HepG2 (cell line): ENCODE data around the gene ANKRD17. TPM values are rescaled to one million over a fixed set of nuclear protein-coding genes. Genes with fewer than 3 reads are reported as not detected.
A peak's percentile ranks its signal among the peaks of the same experiment; 100 is the strongest.

Experiments
- AGO1 ChIP-seq: fragments of 200-400 bp; formaldehyde crosslinking; IDR thresholded peaks from 2 replicates; pipeline ENCODE4 v1.6.1; 2017; ENCODE audit warnings: mild to moderate bottlenecking, low read depth, low read length, moderate library complexity; ENCODE audit not compliant: poor library complexity, severe bottlenecking
- ARNTL ChIP-seq: sonication (generic); formaldehyde crosslinking; IDR thresholded peaks from 2 replicates; pipeline ENCODE4 v1.4.0; 2020; ENCODE audit warnings: mild to moderate bottlenecking, missing genetic modification reagents
- MLLT10 ChIP-seq: sonication (generic); formaldehyde crosslinking; IDR thresholded peaks from 2 replicates; pipeline ENCODE4 v1.4.0; 2020; ENCODE audit warnings: missing genetic modification reagents
- RBFOX2 ChIP-seq: fragments of 200-400 bp; formaldehyde crosslinking; IDR thresholded peaks from 2 replicates; pipeline ENCODE4 v1.6.1; 2017; ENCODE audit warnings: low read depth, mild to moderate bottlenecking, low read length
- SOX13 ChIP-seq, 3 experiments: fragments of 450-650 bp in 1 of 3; sonication (generic) in 1 of 3; formaldehyde crosslinking in 1 of 3; IDR thresholded peaks in 2 of 3; conservative IDR thresholded peaks in 1 of 3; 2 replicates each; pipeline versions ENCODE4 v1.5.0 to v1.6.1; 2016 to 2020; ENCODE audit warnings: antibody characterized with exemption in 1 of 3, mild to moderate bottlenecking in 1 of 3, missing compliant biosample characterization in 1 of 3, missing genetic modification reagents in 1 of 3, moderate library complexity in 1 of 3
- ZIK1 ChIP-seq: sonication (generic); formaldehyde crosslinking; IDR thresholded peaks from 2 replicates; pipeline ENCODE4 v1.5.0; 2020; ENCODE audit warnings: mild to moderate bottlenecking, low read depth, missing genetic modification reagents, borderline replicate concordance
- ZNF652 ChIP-seq: IDR thresholded peaks from 2 replicates; pipeline ENCODE4 v1.6.1; 2016; ENCODE audit warnings: low read depth, borderline replicate concordance
- ZNF782 ChIP-seq: sonication (generic); formaldehyde crosslinking; IDR thresholded peaks from 2 replicates; pipeline ENCODE4 v1.4.0; 2020; ENCODE audit warnings: missing genetic modification reagents, mild to moderate bottlenecking, borderline replicate concordance
- polyA plus RNA-seq, 8 experiments: library from polyadenylated mRNA; depleted of rRNA in 3 of 8; stranded (reverse) in 7 of 8; unstranded in 1 of 8; fragments of >200 nt; fragmentation: Illumina TruSeq in 4 of 8; extraction: Trizol in 4 of 8; gene quantifications; 2 replicates each; pipeline versions ENCODE4 v1.2.1 to v1.2.3, GENCODE V29; 2011 to 2016; ENCODE audit warnings: low read depth in 4 of 8, missing spikeins in 1 of 8, mixed read lengths in 1 of 8; ENCODE audit not compliant: insufficient read depth in 1 of 8
- total RNA-seq, 5 experiments: library from RNA; depleted of rRNA; stranded (reverse); fragments of >200 nt; fragmentation: Illumina TruSeq; extraction: Trizol; gene quantifications; 2 replicates each; pipeline ENCODE4 v1.2.3, GENCODE V29; 2016; ENCODE audit warnings: low read depth in 1 of 5
- TF ChIP-seq, protein P1 (sequence below): sonication (generic); formaldehyde crosslinking; IDR thresholded peaks from 2 replicates; pipeline ENCODE4 v1.9.0; 2021; ENCODE audit warnings: mild to moderate bottlenecking, missing genetic modification reagents
- TF ChIP-seq, protein P2 (sequence below): sonication (generic); formaldehyde crosslinking; IDR thresholded peaks from 2 replicates; pipeline ENCODE4 v1.4.0; 2020; ENCODE audit warnings: missing genetic modification reagents
- TF ChIP-seq, protein P3 (sequence below), 2 experiments: sonication (generic) in 1 of 2; formaldehyde crosslinking in 1 of 2; IDR thresholded peaks; 2 replicates each; pipeline versions ENCODE4 v1.5.1 to v1.6.1; 2011 to 2020; ENCODE audit warnings: borderline replicate concordance in 1 of 2, low read depth in 1 of 2, low read length in 1 of 2, mild to moderate bottlenecking in 1 of 2, missing genetic modification reagents in 1 of 2, moderate library complexity in 1 of 2

Gene ANKRD17
- total and polyA plus RNA-seq, 2 of the 13 experiments (the other 11 are each of a cell fraction or from before 2014, with no cell fraction given), result 55.7 to 61.1 TPM

DNA sequence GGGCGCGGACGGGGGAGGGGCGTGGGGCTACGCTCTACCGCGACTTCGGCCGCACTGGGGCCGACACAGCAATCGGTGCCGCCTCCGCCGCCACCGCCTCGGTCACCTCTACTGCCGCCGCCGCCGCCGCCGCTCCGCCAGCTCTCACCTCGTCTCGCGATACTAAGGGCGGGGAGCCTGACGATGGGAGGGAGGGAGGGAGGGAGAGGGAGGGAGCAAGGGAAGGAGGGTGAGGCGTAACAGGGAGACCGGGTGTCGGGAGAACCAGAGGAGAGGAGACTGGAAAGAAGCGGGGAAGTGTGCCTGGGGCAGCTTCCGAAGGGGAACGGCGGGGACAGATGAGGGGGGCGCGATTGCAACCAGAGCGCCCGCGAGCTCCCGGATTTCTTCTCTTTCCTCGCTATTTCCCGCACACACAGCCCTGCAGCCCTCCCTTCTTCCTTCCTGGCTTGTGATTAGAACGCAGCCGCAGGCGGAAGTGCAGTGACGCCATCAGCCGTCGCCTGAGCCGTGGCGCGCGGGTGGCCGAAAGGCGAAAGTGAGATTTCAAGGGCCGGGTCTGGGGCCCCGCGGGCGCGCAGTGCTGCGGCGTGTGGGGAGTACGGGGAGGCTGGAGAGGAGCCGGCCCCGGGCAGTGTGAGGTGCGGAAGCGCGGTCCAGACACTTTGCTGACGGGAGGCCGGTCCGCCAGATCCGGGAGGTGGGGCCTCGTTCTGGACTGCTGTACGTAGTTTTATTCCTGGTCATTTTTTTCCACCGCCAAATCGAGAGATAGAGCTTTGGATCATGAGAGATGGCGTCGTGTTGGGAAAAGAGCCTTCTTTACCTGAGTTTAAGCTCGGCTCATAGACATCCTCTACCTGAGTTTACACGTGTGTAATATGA, at the start of gene ANKRD17 (continued):
- TF ChIP-seq, protein P1, sequence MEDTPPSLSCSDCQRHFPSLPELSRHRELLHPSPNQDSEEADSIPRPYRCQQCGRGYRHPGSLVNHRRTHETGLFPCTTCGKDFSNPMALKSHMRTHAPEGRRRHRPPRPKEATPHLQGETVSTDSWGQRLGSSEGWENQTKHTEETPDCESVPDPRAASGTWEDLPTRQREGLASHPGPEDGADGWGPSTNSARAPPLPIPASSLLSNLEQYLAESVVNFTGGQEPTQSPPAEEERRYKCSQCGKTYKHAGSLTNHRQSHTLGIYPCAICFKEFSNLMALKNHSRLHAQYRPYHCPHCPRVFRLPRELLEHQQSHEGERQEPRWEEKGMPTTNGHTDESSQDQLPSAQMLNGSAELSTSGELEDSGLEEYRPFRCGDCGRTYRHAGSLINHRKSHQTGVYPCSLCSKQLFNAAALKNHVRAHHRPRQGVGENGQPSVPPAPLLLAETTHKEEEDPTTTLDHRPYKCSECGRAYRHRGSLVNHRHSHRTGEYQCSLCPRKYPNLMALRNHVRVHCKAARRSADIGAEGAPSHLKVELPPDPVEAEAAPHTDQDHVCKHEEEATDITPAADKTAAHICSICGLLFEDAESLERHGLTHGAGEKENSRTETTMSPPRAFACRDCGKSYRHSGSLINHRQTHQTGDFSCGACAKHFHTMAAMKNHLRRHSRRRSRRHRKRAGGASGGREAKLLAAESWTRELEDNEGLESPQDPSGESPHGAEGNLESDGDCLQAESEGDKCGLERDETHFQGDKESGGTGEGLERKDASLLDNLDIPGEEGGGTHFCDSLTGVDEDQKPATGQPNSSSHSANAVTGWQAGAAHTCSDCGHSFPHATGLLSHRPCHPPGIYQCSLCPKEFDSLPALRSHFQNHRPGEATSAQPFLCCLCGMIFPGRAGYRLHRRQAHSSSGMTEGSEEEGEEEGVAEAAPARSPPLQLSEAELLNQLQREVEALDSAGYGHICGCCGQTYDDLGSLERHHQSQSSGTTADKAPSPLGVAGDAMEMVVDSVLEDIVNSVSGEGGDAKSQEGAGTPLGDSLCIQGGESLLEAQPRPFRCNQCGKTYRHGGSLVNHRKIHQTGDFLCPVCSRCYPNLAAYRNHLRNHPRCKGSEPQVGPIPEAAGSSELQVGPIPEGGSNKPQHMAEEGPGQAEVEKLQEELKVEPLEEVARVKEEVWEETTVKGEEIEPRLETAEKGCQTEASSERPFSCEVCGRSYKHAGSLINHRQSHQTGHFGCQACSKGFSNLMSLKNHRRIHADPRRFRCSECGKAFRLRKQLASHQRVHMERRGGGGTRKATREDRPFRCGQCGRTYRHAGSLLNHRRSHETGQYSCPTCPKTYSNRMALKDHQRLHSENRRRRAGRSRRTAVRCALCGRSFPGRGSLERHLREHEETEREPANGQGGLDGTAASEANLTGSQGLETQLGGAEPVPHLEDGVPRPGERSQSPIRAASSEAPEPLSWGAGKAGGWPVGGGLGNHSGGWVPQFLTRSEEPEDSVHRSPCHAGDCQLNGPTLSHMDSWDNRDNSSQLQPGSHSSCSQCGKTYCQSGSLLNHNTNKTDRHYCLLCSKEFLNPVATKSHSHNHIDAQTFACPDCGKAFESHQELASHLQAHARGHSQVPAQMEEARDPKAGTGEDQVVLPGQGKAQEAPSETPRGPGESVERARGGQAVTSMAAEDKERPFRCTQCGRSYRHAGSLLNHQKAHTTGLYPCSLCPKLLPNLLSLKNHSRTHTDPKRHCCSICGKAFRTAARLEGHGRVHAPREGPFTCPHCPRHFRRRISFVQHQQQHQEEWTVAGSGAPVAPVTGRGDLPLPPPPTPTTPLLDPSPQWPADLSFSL (CRISPR knock-in tag), result no peak
- TF ChIP-seq RBFOX2 (peak; percentile 92), ARNTL (CRISPR knock-in tag) (0 out of 2 replicates have a peak, but pooled peaks have one; percentile 26), ZIK1 (no peak), AGO1 (no peak), ZNF652 (no peak), SOX13 (IDR thresholded peaks at IDR 0.05) (peak; percentile 46; the same call in 1 of the 2 replicates), SOX13 (CRISPR knock-in tag; conservative IDR thresholded peaks at IDR 0.05 in 1 of 2, IDR thresholded peaks at IDR 0.05 in 1 of 2) (peak in 1 of 2 experiments; percentile 29; a peak in 1 of 4 replicates), ZNF782 (CRISPR knock-in tag) (no peak; the same call in 1 of the 2 replicates), MLLT10 (CRISPR knock-in tag) (no peak)
- TF ChIP-seq, protein P2, sequence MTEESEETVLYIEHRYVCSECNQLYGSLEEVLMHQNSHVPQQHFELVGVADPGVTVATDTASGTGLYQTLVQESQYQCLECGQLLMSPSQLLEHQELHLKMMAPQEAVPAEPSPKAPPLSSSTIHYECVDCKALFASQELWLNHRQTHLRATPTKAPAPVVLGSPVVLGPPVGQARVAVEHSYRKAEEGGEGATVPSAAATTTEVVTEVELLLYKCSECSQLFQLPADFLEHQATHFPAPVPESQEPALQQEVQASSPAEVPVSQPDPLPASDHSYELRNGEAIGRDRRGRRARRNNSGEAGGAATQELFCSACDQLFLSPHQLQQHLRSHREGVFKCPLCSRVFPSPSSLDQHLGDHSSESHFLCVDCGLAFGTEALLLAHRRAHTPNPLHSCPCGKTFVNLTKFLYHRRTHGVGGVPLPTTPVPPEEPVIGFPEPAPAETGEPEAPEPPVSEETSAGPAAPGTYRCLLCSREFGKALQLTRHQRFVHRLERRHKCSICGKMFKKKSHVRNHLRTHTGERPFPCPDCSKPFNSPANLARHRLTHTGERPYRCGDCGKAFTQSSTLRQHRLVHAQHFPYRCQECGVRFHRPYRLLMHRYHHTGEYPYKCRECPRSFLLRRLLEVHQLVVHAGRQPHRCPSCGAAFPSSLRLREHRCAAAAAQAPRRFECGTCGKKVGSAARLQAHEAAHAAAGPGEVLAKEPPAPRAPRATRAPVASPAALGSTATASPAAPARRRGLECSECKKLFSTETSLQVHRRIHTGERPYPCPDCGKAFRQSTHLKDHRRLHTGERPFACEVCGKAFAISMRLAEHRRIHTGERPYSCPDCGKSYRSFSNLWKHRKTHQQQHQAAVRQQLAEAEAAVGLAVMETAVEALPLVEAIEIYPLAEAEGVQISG, result peak; percentile 90
- TF ChIP-seq, protein P3, sequence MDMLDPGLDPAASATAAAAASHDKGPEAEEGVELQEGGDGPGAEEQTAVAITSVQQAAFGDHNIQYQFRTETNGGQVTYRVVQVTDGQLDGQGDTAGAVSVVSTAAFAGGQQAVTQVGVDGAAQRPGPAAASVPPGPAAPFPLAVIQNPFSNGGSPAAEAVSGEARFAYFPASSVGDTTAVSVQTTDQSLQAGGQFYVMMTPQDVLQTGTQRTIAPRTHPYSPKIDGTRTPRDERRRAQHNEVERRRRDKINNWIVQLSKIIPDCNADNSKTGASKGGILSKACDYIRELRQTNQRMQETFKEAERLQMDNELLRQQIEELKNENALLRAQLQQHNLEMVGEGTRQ (IDR thresholded peaks at IDR 0.05; ENCODE audit: low read depth, low read length), result no peak
- TF ChIP-seq, protein P3 (CRISPR knock-in tag; IDR thresholded peaks at IDR 0.05; ENCODE audit: borderline replicate concordance), result no peak
